ENCODE results near the gene KRTAP2-4. TPM values are rescaled to one million over a fixed set of nuclear protein-coding genes. Genes with fewer than 3 reads are reported as not detected.
A peak's percentile ranks its signal among the peaks of the same experiment; 100 is the strongest.
"Not testable (repeated sequence)": the region's sequence is repeated elsewhere in the genome, so short reads cannot be mapped to it uniquely, and the experiment has no call there.

The KRTAP2-4 gene
- polyA plus RNA-seq, 3 donors, result not detected

DNA sequence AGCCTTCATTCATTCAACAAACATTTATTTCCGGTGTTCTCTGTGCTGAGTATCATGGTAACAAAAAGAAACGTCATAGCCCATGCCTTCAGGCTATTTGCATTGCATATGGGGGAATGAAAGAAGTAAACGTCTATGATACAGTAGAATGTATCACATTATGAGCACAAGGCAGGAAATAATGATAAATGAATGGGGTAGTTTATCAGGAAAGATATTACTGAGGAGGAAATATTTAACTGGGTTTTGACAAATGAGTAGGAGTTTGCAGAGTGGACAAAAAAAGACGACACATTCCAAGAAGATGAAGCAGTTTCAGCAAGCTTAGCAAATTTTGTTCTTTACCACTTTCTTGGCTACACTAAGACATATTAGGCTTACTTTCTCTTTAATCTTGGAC is 16.9 kb upstream of the KRTAP2-4 start:
- no peak for DNase-seq (ENCODE audit: extremely low read depth in 1 of 11, low read depth in 9 of 11, low spot score in 4 of 11)

GRCh38 chr17:41076788-41077187 is 11.1 kb upstream of the KRTAP2-4 start:
- no peak for DNase-seq (ENCODE audit: extremely low read depth in 1 of 11, low read depth in 9 of 11, low spot score in 4 of 11)

- DNase-seq (ENCODE audit: extremely low read depth in 1 of 11, low read depth in 9 of 11, low spot score in 4 of 11), result no peak
Observed at GRCh38 chr17:41073676-41074075, 8.0 kb upstream of the KRTAP2-4 start.

DNA sequence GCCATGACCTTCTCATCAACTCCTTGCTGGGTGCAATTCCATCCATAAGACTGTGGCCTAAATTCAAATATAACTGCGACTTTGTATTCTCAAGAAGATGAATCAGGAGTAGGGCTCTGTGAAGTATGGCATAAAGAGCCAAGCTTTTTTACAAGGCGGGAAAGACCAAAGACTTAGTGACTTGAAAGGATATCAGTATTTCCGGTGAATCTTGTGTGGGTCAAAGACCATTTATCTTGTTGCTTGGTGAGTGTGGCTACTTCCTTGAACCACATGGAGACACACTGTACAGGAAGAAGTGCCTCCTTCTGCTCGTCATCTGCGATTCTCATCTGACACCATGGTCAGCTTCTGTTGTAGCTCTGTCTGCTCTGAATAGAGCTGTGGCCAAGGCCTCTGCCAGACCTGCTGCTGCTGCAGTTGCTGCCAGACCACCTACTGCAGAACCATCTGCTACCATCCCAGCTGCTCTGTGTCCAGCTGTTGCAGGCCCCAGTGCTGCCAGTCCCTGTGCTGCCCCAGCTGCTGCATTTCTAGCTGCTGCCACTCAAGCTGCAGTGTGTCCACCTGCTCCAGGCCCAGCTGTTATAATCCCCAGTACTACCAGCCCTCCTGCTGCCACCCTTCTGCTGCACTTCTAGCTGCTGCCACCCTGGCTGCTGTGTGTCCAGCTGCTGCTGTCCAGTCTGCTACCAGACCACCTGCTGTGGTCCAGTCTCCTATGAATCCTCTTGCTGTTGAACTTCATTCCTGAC is 6.1 kb upstream of the KRTAP2-4 start:
- DNase-seq (ENCODE audit: extremely low read depth in 1 of 11, low read depth in 9 of 11, low spot score in 4 of 11), result no peak

GRCh38 chr17:41069031-41069430 is 3.4 kb upstream of the KRTAP2-4 start:
- DNase-seq (ENCODE audit: extremely low read depth in 1 of 11, low read depth in 9 of 11, low spot score in 4 of 11), result no peak

- no peak for DNase-seq (ENCODE audit: extremely low read depth in 1 of 11, low read depth in 9 of 11, low spot score in 4 of 11)
Observed at GRCh38 chr17:41067281-41067680, 1.6 kb upstream of the KRTAP2-4 start.

GRCh38 chr17:41065016-41065689 is 526 bp downstream of the KRTAP2-4 start:
- not testable (repeated sequence) for DNase-seq (ENCODE audit: extremely low read depth in 1 of 11, low read depth in 9 of 11, low spot score in 4 of 11)

DNA sequence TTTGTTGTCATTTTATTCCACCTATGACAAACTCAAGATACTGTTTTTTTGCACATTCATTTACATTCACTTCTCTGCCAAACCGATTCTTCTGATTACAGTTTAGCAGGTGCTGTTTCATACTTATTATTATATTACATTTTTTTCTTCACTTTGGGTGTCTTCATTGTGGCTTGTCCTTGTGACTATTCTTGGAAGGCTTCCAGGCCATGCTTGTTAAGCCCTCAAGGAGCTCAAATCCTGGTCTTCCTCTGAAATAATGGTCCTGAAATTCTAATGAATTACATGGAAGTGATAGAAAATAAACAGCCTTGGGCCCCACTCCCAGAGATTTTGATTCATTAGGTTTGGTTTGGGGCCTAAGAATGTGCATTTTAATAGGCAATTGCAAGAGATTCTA is 1.4 kb downstream of the KRTAP2-4 start:
- DNase-seq (ENCODE audit: extremely low read depth in 1 of 11, low read depth in 9 of 11, low spot score in 4 of 11), result no peak

- no peak for DNase-seq (ENCODE audit: extremely low read depth in 1 of 11, low read depth in 9 of 11, low spot score in 4 of 11)
Observed at GRCh38 chr17:41063449-41063848, 2.2 kb downstream of the KRTAP2-4 start.

- DNase-seq (ENCODE audit: extremely low read depth in 1 of 11, low read depth in 9 of 11, low spot score in 4 of 11), result no peak
Observed at GRCh38 chr17:41061964-41062363, 3.7 kb downstream of the KRTAP2-4 start.

DNA sequence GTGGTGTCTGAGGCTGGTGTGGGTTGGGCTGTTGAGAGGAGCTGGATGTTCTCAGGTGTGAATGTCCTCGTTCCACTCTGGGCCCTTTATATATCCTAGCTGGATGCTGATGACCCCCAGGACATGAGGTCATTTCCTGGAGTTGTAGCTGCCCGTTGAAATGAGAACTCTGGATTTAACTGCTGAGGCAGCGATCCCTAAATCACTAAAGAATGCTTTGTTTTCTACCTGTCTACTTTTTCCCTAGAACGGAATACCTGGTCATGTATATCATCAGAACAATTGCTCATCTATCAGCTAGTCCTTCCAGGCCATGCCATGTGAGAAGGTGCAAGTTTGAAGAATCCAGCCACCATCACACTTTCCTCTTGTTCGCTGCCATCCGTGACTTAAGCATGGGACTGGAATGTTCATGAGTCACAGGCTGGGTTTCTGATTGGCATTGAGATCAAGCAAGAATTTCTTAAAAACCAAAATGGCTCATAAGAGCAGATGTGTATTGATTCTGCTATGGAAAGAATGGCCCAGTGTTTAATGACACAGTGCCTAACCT is 5.6 kb downstream of the KRTAP2-4 start, which contains the start of gene KRTAP2-3:
Gene KRTAP2-3 (minus strand): TSS at position 63 of the 553 bp plus-strand sequence. CDS start 64 bp downstream, outside the sequence.
- no peak for DNase-seq (ENCODE audit: extremely low read depth in 1 of 11, low read depth in 9 of 11, low spot score in 4 of 11)

- DNase-seq (ENCODE audit: extremely low read depth in 1 of 11, low read depth in 9 of 11, low spot score in 4 of 11), result not testable (repeated sequence)
Observed at GRCh38 chr17:41059276-41060051, 6.2 kb downstream of the KRTAP2-4 start.

GRCh38 chr17:41058741-41059140 is 6.9 kb downstream of the KRTAP2-4 start:
- no peak for DNase-seq (ENCODE audit: extremely low read depth in 1 of 11, low read depth in 9 of 11, low spot score in 4 of 11)

DNA sequence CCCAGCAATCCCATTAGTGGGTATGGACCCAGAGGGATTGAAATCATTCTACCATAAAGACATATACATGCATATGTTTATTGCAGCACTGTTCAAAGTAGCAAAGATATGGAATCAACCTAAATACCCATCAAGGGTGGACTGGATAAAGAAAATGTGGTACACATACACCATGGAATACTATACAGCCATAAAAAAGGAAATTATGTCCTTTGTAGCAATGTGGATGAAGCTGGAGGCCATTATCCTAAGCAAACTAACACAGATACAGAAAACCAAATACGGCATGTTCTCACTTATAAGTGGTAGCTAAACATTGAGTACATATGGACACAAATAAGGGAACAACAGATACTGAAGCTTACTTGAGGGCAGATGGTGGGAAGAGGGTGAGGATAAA is 8.1 kb downstream of the KRTAP2-4 start:
- DNase-seq (ENCODE audit: extremely low read depth in 1 of 11, low read depth in 9 of 11, low spot score in 4 of 11), result no peak

- not testable (repeated sequence) for DNase-seq (ENCODE audit: extremely low read depth in 1 of 11, low read depth in 9 of 11, low spot score in 4 of 11)
Observed at GRCh38 chr17:41055130-41055529, 10.5 kb downstream of the KRTAP2-4 start, which contains the start of gene KRTAP2-2. TSS of gene KRTAP2-2 (minus strand) at chr17:41055230. CDS start at chr17:41055211, 19 bp downstream.

- not testable (repeated sequence) for DNase-seq (ENCODE audit: extremely low read depth in 1 of 11, low read depth in 9 of 11, low spot score in 4 of 11)
Observed at GRCh38 chr17:41054556-41054955, 11.1 kb downstream of the KRTAP2-4 start.

DNA sequence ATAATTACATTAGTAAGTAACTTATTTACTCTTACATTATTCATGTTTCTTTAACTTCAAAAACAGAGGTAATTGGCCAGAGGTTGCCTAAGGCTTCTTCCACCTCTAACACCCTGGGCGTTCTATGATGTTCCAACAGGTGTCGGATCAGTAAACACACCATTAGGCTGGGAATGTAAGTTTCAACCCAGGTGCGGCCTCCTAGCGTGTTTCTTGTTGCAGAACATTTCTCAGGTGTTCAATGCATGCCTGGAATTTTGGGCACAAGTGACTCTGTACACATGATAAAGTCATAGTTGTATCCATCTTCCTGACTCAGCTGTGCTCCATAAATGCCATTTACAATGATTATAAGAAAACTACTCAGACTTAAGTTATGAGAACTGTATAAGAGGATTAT is 11.7 kb downstream of the KRTAP2-4 start:
- peak in 6 of 11 donors; percentile 6 to 29 (median 21) for DNase-seq (ENCODE audit: extremely low read depth in 1 of 11, low read depth in 9 of 11, low spot score in 4 of 11)

- DNase-seq (ENCODE audit: extremely low read depth in 1 of 11, low read depth in 9 of 11, low spot score in 4 of 11), result no peak
Observed at GRCh38 chr17:41052566-41052965, 13.1 kb downstream of the KRTAP2-4 start.

GRCh38 chr17:41049110-41049509 is 16.6 kb downstream of the KRTAP2-4 start:
- no peak for DNase-seq (ENCODE audit: extremely low read depth in 1 of 11, low read depth in 9 of 11, low spot score in 4 of 11)
